ENCODE data around the gene ACKR2. TPM values are rescaled to one million over a fixed set of nuclear protein-coding genes. Genes with fewer than 3 reads are reported as not detected.
A peak's percentile ranks its signal among the peaks of the same experiment; 100 is the strongest.

Gene ACKR2
- total and polyA plus RNA-seq, 8 donors: 0.77 to 7.9 (median 2.0) TPM

- DNase-seq (no peak), ATAC-seq (peak; percentile 19)
- H3K27ac ChIP-seq: peak overlapping the region in 1 of 2 donors; percentile 28
- H3K4me1 ChIP-seq: peaks cover 0 to 44% of the 10 kb centered on the region in 2 donors
- H3K36me3 ChIP-seq: no peaks in the 10 kb centered on the region
- no peak overlapping the region for H3K4me3 ChIP-seq
- no peaks in the 10 kb centered on the region for H3K27me3 ChIP-seq
- intact Hi-C loops (cut with DNase I): no loop called here
- TF ChIP-seq CTCF (IDR thresholded peaks at IDR 0.05): no peak
- no peaks in the 10 kb centered on the region for H3K9me3 ChIP-seq
Observed at GRCh38 chr3:42764561-42765295, 44.5 kb upstream of the ACKR2 start.

GRCh38 chr3:42769477-42770131, 39.6 kb upstream of the ACKR2 start:
- Histone ChIP-seq H3K4me3 (no peak overlapping the region), H3K27me3 (no peaks in the 10 kb centered on the region), H3K36me3 (no peaks in the 10 kb centered on the region), H3K4me1 (peaks cover 0 to 17% of the 10 kb centered on the region in 2 donors), H3K27ac (no peak overlapping the region), H3K9me3 (no peaks in the 10 kb centered on the region)
- ATAC-seq: no peak
- peak in 2 of 4 donors; percentile 25 to 75 for DNase-seq
- TF ChIP-seq CTCF (IDR thresholded peaks at IDR 0.05): no peak
- intact Hi-C loops (cut with DNase I): no loop called here

- no peaks in the 10 kb centered on the region for H3K9me3 ChIP-seq
- ATAC-seq (no peak), DNase-seq (no peak)
- intact Hi-C loops (cut with DNase I): no loop called here
- H3K36me3 ChIP-seq: no peaks in the 10 kb centered on the region
- H3K4me3 ChIP-seq: no peak overlapping the region
- H3K4me1 ChIP-seq: peaks cover 0 to 11% of the 10 kb centered on the region in 2 donors
- TF ChIP-seq CTCF (IDR thresholded peaks at IDR 0.05): no peak
- H3K27me3 ChIP-seq: no peaks in the 10 kb centered on the region
- no peak overlapping the region for H3K27ac ChIP-seq
Observed at GRCh38 chr3:42771271-42771670, 38.0 kb upstream of the ACKR2 start.

GRCh38 chr3:42772670-42773408, 36.4 kb upstream of the ACKR2 start, which contains the start of gene CCDC13:
Gene CCDC13, minus strand, starts transcription at chr3:42773253. Its CDS starts 14,908 bp downstream, at chr3:42758345.
- Histone ChIP-seq H3K27me3 (no peaks in the 10 kb centered on the region), H3K36me3 (no peaks in the 10 kb centered on the region), H3K27ac (peak within 1 kb of the TSS; percentile 67 to 99), H3K4me3 (peak within 1 kb of the TSS; percentile 31 to 51), H3K9me3 (no peaks in the 10 kb centered on the region), H3K4me1 (peaks cover 0 to 11% of the 10 kb centered on the region in 2 donors)
- peak; percentile 98 for ATAC-seq
- peak; percentile 96 to 98 (median 98) for DNase-seq
- no peak for TF ChIP-seq CTCF (IDR thresholded peaks at IDR 0.05)
- intact Hi-C loops (cut with DNase I): no loop called here

GRCh38 chr3:42773409-42773751, 35.9 kb upstream of the ACKR2 start:
- Histone ChIP-seq H3K27me3 (no peaks in the 10 kb centered on the region), H3K9me3 (no peaks in the 10 kb centered on the region), H3K36me3 (no peaks in the 10 kb centered on the region), H3K4me1 (peaks cover 0 to 11% of the 10 kb centered on the region in 2 donors), H3K4me3 (peak overlapping the region; percentile 31 to 51), H3K27ac (peak overlapping the region in 1 of 2 donors; percentile 99)
- intact Hi-C loops (cut with DNase I): no loop called here
- no peak for ATAC-seq
- no peak for TF ChIP-seq CTCF (IDR thresholded peaks at IDR 0.05)
- DNase-seq: no peak
